ENCODE results near the gene UNC5C.
"Not testable (repeated sequence)": the region's sequence is repeated elsewhere in the genome, so short reads cannot be mapped to it uniquely, and the experiment has no call there.

Gene UNC5C

GRCh38 chr4:95167805-95168204 is 381.0 kb downstream of the UNC5C start:
- DNase-seq (ENCODE audit: low read depth) = no peak

GRCh38 chr4:95165926-95166524 is 382.7 kb downstream of the UNC5C start:
- peak; percentile 64 for DNase-seq (ENCODE audit: low read depth)

- no peak for DNase-seq (ENCODE audit: low read depth)
Observed at GRCh38 chr4:95162867-95163266, 385.9 kb downstream of the UNC5C start.

- no peak for DNase-seq (ENCODE audit: low read depth)
Observed at GRCh38 chr4:95161781-95162469, 386.8 kb downstream of the UNC5C start.

GRCh38 chr4:95159384-95159783 is 389.4 kb downstream of the UNC5C start:
- no peak for DNase-seq (ENCODE audit: low read depth)

- no peak for DNase-seq (ENCODE audit: low read depth)
Observed at GRCh38 chr4:95158626-95159025, 390.1 kb downstream of the UNC5C start.

GRCh38 chr4:95158045-95158444 is 390.7 kb downstream of the UNC5C start:
- DNase-seq (ENCODE audit: low read depth) = no peak

- DNase-seq (ENCODE audit: low read depth) = no peak
Observed at GRCh38 chr4:95157596-95157995, 391.2 kb downstream of the UNC5C start.

GRCh38 chr4:95156452-95156765 is 392.4 kb downstream of the UNC5C start:
- DNase-seq (ENCODE audit: low read depth) = no peak

GRCh38 chr4:95155759-95156451 is 392.9 kb downstream of the UNC5C start:
- peak; percentile 9 for DNase-seq (ENCODE audit: low read depth)

- no peak for DNase-seq (ENCODE audit: low read depth)
Observed at GRCh38 chr4:95153182-95153581, 395.6 kb downstream of the UNC5C start.

- no peak for DNase-seq (ENCODE audit: low read depth)
Observed at GRCh38 chr4:95151255-95151654, 397.5 kb downstream of the UNC5C start.

- DNase-seq (ENCODE audit: low read depth) = no peak
Observed at GRCh38 chr4:95142932-95143331, 405.8 kb downstream of the UNC5C start.

GRCh38 chr4:95141361-95141760 is 407.4 kb downstream of the UNC5C start:
- DNase-seq (ENCODE audit: low read depth) = no peak

- DNase-seq (ENCODE audit: low read depth) = not testable (repeated sequence)
Observed at GRCh38 chr4:95139424-95139823, 409.3 kb downstream of the UNC5C start.

GRCh38 chr4:95134016-95134415 is 414.8 kb downstream of the UNC5C start:
- not testable (repeated sequence) for DNase-seq (ENCODE audit: low read depth)

GRCh38 chr4:95129821-95130311 is 418.9 kb downstream of the UNC5C start:
- peak; percentile 98 for DNase-seq (ENCODE audit: low read depth)

GRCh38 chr4:95129031-95129430 is 419.7 kb downstream of the UNC5C start:
- no peak for DNase-seq (ENCODE audit: low read depth)

GRCh38 chr4:95124906-95125504 is 423.8 kb downstream of the UNC5C start:
- DNase-seq (ENCODE audit: low read depth) = peak; percentile 69

- no peak for DNase-seq (ENCODE audit: low read depth)
Observed at GRCh38 chr4:95122001-95122400, 426.8 kb downstream of the UNC5C start.

- DNase-seq (ENCODE audit: low read depth) = no peak
Observed at GRCh38 chr4:95120456-95120855, 428.3 kb downstream of the UNC5C start.

GRCh38 chr4:95118497-95118896 is 430.3 kb downstream of the UNC5C start:
- DNase-seq (ENCODE audit: low read depth) = no peak

- no peak for DNase-seq (ENCODE audit: low read depth)
Observed at GRCh38 chr4:95114521-95114920, 434.3 kb downstream of the UNC5C start.
